ENCODE data around the gene GPR78.

- TF ChIP-seq CTCF (IDR thresholded peaks at IDR 0.05; ENCODE audit: insufficient read depth, low read depth, low read length) (no peak), EZH2 (IDR thresholded peaks at IDR 0.05; ENCODE audit: insufficient read depth, low read length) (no peak)
These were observed 37.4 kb downstream of the GPR78 start for GRCh38 chr4:8617486-8618040.
